ENCODE data around the gene AKR1A1. TPM values are rescaled to one million over a fixed set of nuclear protein-coding genes. Genes with fewer than 3 reads are reported as not detected.

The AKR1A1 gene
- total and polyA plus RNA-seq, 2 donors (not counting 3 experiments of a cell fraction or from before 2014, with no cell fraction given) = 172 to 227 TPM

DNA sequence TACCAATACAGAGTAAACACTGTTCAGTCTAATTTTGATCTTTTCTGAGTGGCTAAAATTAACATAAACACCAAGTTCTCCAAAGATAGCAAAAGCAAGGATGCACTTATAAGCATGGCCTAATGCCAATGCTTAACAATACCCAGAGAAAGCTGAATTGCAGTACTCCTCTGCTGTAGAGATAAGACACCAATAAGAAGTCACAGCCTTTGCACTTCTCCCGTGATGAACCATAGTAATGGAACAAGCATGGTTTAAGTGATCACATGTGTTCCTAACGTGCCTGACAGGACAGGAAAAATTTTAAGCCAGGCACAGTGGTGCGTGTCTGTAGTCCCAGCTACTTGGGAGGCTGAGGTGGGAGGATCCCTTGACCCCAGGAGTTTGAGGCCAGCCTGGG lies 34.6 kb upstream of the AKR1A1 start:
- Histone ChIP-seq H3K27ac (ENCODE audit: insufficient read depth, low read depth, low read length) (no peak overlapping the region), H3K4me2 (ENCODE audit: insufficient read depth, low read length) (no peak overlapping the region), H4K20me1 (replicated peaks; ENCODE audit: control insufficient read depth, extremely low read depth, insufficient read depth, low read length) (no peaks in the 10 kb centered on the region), H3K27me3 (ENCODE audit: control insufficient read depth in 2 of 2, insufficient read depth in 2 of 2, low read length in 2 of 2) (no peaks in the 10 kb centered on the region), H3K36me3 (ENCODE audit: control insufficient read depth in 2 of 2, extremely low read depth in 1 of 2, insufficient read depth in 2 of 2, low read length in 2 of 2) (peaks cover 36 to 38% of the 10 kb centered on the region in 2 experiments), H3K4me1 (ENCODE audit: control insufficient read depth, extremely low read depth, insufficient read depth, low read length) (peaks cover 12% of the 10 kb centered on the region), H3K4me3 (replicated peaks in 1 of 3; ENCODE audit: insufficient read depth in 1 of 3, low read depth in 1 of 3, low read length in 3 of 3) (no peak overlapping the region), H3K9ac (replicated peaks; ENCODE audit: extremely low read depth, insufficient read depth, low read length) (no peak overlapping the region), H2AFZ (ENCODE audit: low read depth, low read length) (no peak overlapping the region), H3K9me1 (replicated peaks; ENCODE audit: control insufficient read depth, extremely low read depth, insufficient read depth, low read length) (no peaks in the 10 kb centered on the region), H3K9me3 (replicated peaks; ENCODE audit: control insufficient read depth, insufficient read depth, low read length) (no peaks in the 10 kb centered on the region), H3K79me2 (ENCODE audit: control insufficient read depth, insufficient read depth, low read length) (peaks cover 54% of the 10 kb centered on the region)
- dilution Hi-C loops (cut with MboI; ENCODE audit: extremely low pct_ligation_motif_present, low sequenced_read_pairs) = no loop called here
- CTCF ChIA-PET = interaction anchor here (1.6 to 4.2 kb wide), 3 partner anchors 35 to 502 kb away, joined by 3 to 25 read pairs (median 5); partner anchors contain the start of gene AKR1A1
- BruUV-seq (replicated peaks) = no TSS peak
- FAIRE-seq (no peak), DNase-seq (ENCODE audit: low read depth, low spot score) (no peak)
- TF ChIP-seq POLR2AphosphoS5 (IDR thresholded peaks at IDR 0.05; ENCODE audit: insufficient read depth, low read depth, low read length) (no peak), JUN (IDR thresholded peaks at IDR 0.05; ENCODE audit: borderline replicate concordance, insufficient read depth, insufficient read length, low read depth) (no peak), EZH2 (IDR thresholded peaks at IDR 0.05; ENCODE audit: borderline replicate concordance, low read depth, low read length, severe bottlenecking) (no peak), POLR2A (IDR thresholded peaks at IDR 0.05; ENCODE audit: low read depth, low read length) (no peak), MYC (IDR thresholded peaks at IDR 0.05; ENCODE audit: low read depth, low read length) (no peak), GATA2 (IDR thresholded peaks at IDR 0.05; ENCODE audit: insufficient read depth, insufficient read length, low read depth, low read length) (no peak), FOS (IDR thresholded peaks at IDR 0.05; ENCODE audit: borderline replicate concordance, insufficient read depth, low read length) (no peak)
- TF ChIP-seq, protein P1, sequence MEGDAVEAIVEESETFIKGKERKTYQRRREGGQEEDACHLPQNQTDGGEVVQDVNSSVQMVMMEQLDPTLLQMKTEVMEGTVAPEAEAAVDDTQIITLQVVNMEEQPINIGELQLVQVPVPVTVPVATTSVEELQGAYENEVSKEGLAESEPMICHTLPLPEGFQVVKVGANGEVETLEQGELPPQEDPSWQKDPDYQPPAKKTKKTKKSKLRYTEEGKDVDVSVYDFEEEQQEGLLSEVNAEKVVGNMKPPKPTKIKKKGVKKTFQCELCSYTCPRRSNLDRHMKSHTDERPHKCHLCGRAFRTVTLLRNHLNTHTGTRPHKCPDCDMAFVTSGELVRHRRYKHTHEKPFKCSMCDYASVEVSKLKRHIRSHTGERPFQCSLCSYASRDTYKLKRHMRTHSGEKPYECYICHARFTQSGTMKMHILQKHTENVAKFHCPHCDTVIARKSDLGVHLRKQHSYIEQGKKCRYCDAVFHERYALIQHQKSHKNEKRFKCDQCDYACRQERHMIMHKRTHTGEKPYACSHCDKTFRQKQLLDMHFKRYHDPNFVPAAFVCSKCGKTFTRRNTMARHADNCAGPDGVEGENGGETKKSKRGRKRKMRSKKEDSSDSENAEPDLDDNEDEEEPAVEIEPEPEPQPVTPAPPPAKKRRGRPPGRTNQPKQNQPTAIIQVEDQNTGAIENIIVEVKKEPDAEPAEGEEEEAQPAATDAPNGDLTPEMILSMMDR (IDR thresholded peaks at IDR 0.05; ENCODE audit: extremely low read depth in 1 of 2, insufficient read depth in 1 of 2, low read depth in 1 of 2, low read length in 2 of 2) = no peak
- TF ChIP-seq, protein P2, sequence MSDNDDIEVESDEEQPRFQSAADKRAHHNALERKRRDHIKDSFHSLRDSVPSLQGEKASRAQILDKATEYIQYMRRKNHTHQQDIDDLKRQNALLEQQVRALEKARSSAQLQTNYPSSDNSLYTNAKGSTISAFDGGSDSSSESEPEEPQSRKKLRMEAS (IDR thresholded peaks at IDR 0.05; ENCODE audit: insufficient read depth, insufficient read length) = no peak
- intact Hi-C loops (cut with micrococcal nuclease) = no loop called here
- POLR2A ChIA-PET = no interaction called here

Measured in endothelial cell of umbilical vein (primary cell).